HG03460 (cell line): ENCODE measurements around the gene SLC49A3.
"Not testable (repeated sequence)": the region's sequence is repeated elsewhere in the genome, so short reads cannot be mapped to it uniquely, and the experiment has no call there.

Experiments used
- ATAC-seq: cut with Tn5 transposase; IDR thresholded peaks from one replicate; pipeline ENCODE4 v1.9.1; 2021; ENCODE audit not compliant: unreplicated experiment

Gene SLC49A3

GRCh38 chr4:688854-689681, at the start of gene SLC49A3:
TSS of gene SLC49A3 (minus strand) at chr4:689151. CDS start at chr4:689127, 24 bp downstream.
- ATAC-seq, result no peak

GRCh38 chr4:736561-736960, 47.6 kb upstream of the SLC49A3 start:
- ATAC-seq, result not testable (repeated sequence)

- ATAC-seq, result no peak
These were observed 46.6 kb upstream of the SLC49A3 start for GRCh38 chr4:735583-735982.

- no peak for ATAC-seq
These were observed 46.0 kb upstream of the SLC49A3 start for GRCh38 chr4:734951-735350.

- ATAC-seq, result no peak
These were observed 45.1 kb upstream of the SLC49A3 start for GRCh38 chr4:734075-734474.

- ATAC-seq, result no peak
These were observed 44.7 kb upstream of the SLC49A3 start for GRCh38 chr4:733631-733980.

- ATAC-seq, result no peak
These were observed 44.1 kb upstream of the SLC49A3 start for GRCh38 chr4:732911-733630.

GRCh38 chr4:732486-732885, 43.5 kb upstream of the SLC49A3 start:
- ATAC-seq, result no peak

- ATAC-seq, result not testable (repeated sequence)
These were observed 43.0 kb upstream of the SLC49A3 start for GRCh38 chr4:731954-732353.

- not testable (repeated sequence) for ATAC-seq
These were observed 42.3 kb upstream of the SLC49A3 start for GRCh38 chr4:730946-731904.

- no peak for ATAC-seq
These were observed 41.6 kb upstream of the SLC49A3 start for GRCh38 chr4:730511-730910.

- no peak for ATAC-seq
These were observed 40.7 kb upstream of the SLC49A3 start for GRCh38 chr4:729336-730315.

GRCh38 chr4:727576-727975, 38.6 kb upstream of the SLC49A3 start:
- no peak for ATAC-seq

GRCh38 chr4:726838-727237, 37.9 kb upstream of the SLC49A3 start:
- no peak for ATAC-seq

- ATAC-seq, result no peak
These were observed 37.4 kb upstream of the SLC49A3 start for GRCh38 chr4:726235-726787.

GRCh38 chr4:725391-726234, 36.7 kb upstream of the SLC49A3 start:
- ATAC-seq, result no peak

- no peak for ATAC-seq
These were observed 35.0 kb upstream of the SLC49A3 start for GRCh38 chr4:723751-724530.

GRCh38 chr4:722851-723360, 34.0 kb upstream of the SLC49A3 start:
- no peak for ATAC-seq
